DND-41 (cell line): ENCODE measurements around the gene LY86.

Source experiments
- EZH2 ChIP-seq: IDR thresholded peaks from 3 replicates; pipeline ENCODE4 v1.6.1; 2012; ENCODE audit warnings: borderline replicate concordance, low read depth, mild to moderate bottlenecking, moderate library complexity, low read length, inconsistent platforms; ENCODE audit not compliant: severe bottlenecking
- TF ChIP-seq, protein P1 (sequence below): IDR thresholded peaks from 2 replicates; pipeline ENCODE4 v1.5.1; 2012; ENCODE audit warnings: borderline replicate concordance, low read length, moderate library complexity, mild to moderate bottlenecking; ENCODE audit not compliant: poor library complexity, severe bottlenecking; ENCODE audit errors: extremely low read depth

DNA sequence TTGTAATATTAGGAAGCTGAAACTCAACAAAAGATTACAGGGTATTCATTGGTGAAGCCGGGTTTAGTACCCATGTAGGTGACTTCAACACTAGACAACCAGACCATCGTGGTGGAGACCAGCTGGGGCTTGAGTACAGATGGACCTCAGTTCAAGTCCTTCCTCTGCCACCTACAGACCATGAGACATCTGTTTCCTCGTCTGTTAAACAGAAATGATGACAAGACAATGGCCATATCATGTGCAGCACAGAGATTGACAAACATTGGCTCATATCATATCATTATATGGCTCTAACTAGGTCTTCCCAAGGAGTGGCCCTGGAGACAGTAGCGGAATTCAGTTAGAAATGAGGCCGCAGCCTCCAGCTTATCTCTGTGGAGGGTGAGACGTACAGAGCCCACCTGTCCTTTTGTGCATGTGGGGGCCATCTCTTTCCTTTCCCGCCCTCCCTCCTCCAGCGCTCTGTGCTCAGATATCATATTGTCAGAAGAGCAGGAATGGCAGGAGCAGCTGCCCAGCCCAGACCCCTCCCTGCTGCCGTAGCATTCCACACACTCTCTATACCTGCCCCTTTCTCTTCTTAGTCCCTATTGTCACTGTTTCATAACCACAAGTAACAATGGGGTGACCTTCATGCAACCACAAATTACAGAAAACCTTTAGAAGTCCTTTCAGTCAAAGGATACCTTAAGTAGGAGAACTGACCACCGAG is 75.1 kb downstream of the LY86 start:
- TF ChIP-seq, protein P1, sequence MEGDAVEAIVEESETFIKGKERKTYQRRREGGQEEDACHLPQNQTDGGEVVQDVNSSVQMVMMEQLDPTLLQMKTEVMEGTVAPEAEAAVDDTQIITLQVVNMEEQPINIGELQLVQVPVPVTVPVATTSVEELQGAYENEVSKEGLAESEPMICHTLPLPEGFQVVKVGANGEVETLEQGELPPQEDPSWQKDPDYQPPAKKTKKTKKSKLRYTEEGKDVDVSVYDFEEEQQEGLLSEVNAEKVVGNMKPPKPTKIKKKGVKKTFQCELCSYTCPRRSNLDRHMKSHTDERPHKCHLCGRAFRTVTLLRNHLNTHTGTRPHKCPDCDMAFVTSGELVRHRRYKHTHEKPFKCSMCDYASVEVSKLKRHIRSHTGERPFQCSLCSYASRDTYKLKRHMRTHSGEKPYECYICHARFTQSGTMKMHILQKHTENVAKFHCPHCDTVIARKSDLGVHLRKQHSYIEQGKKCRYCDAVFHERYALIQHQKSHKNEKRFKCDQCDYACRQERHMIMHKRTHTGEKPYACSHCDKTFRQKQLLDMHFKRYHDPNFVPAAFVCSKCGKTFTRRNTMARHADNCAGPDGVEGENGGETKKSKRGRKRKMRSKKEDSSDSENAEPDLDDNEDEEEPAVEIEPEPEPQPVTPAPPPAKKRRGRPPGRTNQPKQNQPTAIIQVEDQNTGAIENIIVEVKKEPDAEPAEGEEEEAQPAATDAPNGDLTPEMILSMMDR: no peak
- TF ChIP-seq EZH2: no peak
